ENCODE results near the gene GNAT1.

The GNAT1 gene

DNA sequence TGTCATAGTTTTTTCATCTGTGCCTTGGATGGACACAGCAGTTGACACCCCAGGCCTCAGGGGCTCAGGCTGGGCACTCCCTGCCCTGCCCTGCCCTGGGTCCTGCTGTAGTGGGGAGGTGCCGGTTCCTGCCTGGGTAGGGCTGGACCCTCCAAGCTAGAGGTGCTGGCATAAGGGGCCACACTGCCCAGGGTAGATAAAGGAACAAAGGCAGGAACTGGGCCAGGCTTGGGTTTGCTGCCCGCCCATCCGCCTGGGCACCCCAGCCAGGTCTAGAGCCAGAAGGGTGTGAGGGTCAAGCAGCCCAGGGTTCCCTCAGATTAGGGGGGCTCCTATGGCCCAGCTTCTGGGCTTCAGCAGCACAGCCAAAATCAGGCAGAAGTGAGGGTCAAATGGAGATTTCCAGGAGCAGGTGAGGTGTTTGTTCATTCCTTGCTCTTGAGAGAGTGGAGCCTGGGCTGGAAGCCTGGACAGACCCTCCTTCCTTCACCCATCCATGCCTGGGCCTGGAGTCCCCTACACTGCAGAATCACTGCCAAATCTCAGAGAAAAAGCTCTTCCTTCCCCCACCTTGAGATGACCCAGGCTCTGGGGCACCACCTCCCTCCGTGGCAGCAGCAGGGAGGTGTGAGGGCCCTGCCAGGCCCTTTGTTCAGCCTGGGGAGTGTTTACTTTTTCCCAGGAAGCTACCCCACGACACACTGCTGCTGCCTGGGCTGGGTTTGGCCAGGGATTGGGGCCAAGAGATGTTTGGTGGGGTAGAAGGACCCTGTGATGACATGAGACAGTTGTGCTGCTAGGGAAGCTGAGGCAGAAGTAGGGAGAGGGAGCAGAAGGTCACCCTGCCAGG lies 29.2 kb upstream of the GNAT1 start:
- TF ChIP-seq, protein P1, sequence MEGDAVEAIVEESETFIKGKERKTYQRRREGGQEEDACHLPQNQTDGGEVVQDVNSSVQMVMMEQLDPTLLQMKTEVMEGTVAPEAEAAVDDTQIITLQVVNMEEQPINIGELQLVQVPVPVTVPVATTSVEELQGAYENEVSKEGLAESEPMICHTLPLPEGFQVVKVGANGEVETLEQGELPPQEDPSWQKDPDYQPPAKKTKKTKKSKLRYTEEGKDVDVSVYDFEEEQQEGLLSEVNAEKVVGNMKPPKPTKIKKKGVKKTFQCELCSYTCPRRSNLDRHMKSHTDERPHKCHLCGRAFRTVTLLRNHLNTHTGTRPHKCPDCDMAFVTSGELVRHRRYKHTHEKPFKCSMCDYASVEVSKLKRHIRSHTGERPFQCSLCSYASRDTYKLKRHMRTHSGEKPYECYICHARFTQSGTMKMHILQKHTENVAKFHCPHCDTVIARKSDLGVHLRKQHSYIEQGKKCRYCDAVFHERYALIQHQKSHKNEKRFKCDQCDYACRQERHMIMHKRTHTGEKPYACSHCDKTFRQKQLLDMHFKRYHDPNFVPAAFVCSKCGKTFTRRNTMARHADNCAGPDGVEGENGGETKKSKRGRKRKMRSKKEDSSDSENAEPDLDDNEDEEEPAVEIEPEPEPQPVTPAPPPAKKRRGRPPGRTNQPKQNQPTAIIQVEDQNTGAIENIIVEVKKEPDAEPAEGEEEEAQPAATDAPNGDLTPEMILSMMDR (IDR thresholded peaks at IDR 0.05; ENCODE audit: low read depth, low read length): no peak

DNA sequence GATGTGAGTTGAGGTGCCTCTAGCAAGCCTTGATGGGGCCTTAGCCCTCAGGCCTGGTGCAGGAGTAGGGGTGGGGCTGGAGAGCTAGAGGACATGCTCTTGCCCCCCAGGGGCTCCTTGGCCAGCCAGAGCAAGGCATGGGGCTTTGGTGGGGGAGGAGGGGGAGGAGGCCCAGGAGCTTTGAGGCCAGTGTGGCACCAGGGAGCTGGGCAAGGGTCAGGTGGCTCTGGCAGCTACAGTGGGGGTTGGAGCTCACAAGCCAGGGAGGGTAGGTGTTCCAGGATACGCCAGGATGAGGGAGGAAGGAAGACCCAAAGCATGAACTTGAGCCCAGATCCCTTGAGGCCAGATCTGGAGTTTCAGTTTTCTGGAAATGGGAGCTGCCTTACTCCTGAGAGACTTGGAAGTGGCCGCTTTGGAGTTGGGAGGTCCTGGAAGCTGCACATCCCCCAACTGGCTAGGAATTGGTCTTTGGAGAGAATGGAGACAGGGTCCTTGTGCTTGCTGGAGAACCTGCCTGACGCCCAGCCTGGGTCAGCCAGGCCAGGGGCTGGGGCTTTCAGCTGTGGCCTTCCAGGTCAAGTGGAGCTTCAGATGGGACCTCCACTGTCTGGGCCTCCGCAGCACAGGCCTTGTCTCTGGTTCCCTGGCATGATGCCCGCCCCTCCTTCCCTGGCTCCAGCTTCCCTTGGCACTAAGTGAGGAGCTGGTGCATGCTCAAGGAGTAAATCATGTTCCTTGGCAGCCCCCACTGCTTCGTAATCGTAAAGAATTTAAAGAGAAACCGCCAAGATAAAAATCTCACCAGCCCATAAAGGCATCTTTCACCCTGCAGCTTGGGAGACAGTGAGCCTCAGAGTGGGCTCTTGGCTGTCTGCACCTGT lies 27.6 kb upstream of the GNAT1 start:
- H3K4me3 ChIP-seq (replicated peaks in 1 of 2; ENCODE audit: low read depth in 2 of 2, low read length in 2 of 2): no peak overlapping the region
- peak; percentile 94 for DNase-seq (ENCODE audit: low read depth in 2 of 2)
- TF ChIP-seq, protein P1 (IDR thresholded peaks at IDR 0.05; ENCODE audit: low read depth, low read length): no peak

More for the DNA sequence above, 29.2 kb upstream of the GNAT1 start:
- H3K4me3 ChIP-seq (replicated peaks in 1 of 2; ENCODE audit: low read depth in 2 of 2, low read length in 2 of 2): no peak overlapping the region
- no peak for DNase-seq (ENCODE audit: low read depth in 2 of 2)

GRCh38 chr3:50164481-50164880 lies 26.9 kb upstream of the GNAT1 start:
- no peak for DNase-seq (ENCODE audit: low read depth in 2 of 2)
- TF ChIP-seq, protein P1 (IDR thresholded peaks at IDR 0.05; ENCODE audit: low read depth, low read length): no peak
- no peak overlapping the region for H3K4me3 ChIP-seq (replicated peaks in 1 of 2; ENCODE audit: low read depth in 2 of 2, low read length in 2 of 2)

GRCh38 chr3:50164984-50165909 lies 26.2 kb upstream of the GNAT1 start:
- TF ChIP-seq, protein P1 (IDR thresholded peaks at IDR 0.05; ENCODE audit: low read depth, low read length): no peak
- no peak overlapping the region for H3K4me3 ChIP-seq (replicated peaks in 1 of 2; ENCODE audit: low read depth in 2 of 2, low read length in 2 of 2)
- DNase-seq (ENCODE audit: low read depth in 2 of 2): peak in 1 of 2 donors; percentile 87

DNA sequence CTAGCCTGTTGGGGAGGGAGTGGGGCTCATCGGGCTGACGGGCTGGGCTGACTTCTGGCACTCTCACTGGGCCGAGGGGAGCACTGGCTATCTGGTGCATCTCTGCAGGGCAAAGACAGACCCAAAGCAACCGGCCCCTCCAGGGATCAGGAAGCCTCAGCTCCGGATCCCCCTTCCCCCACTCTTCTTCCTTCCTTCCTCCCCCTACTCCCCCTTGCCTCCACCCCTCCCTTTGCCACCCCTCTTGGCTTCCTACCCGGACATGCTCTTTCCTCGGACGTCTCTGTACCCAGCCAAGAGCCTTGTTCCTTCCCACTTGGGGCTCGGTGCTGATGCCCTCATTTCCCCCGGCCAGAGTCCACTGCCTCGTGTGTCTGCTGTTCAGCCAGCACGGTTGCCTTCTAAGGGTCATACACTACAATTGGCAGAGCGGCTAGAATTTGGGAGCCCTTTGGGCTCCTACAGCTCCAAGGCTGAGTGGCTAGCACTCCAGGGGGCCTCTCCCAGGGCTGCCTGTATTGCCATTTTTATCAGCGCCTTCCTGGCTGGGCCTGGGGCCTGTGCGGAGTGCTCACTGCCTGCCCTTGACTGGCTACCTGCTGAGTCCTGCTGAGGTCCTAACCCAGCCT lies 25.4 kb upstream of the GNAT1 start:
- no peak overlapping the region for H3K4me3 ChIP-seq (replicated peaks in 1 of 2; ENCODE audit: low read depth in 2 of 2, low read length in 2 of 2)
- peak in 1 of 2 donors; percentile 69 for DNase-seq (ENCODE audit: low read depth in 2 of 2)
- TF ChIP-seq, protein P1 (IDR thresholded peaks at IDR 0.05; ENCODE audit: low read depth, low read length): no peak

DNA sequence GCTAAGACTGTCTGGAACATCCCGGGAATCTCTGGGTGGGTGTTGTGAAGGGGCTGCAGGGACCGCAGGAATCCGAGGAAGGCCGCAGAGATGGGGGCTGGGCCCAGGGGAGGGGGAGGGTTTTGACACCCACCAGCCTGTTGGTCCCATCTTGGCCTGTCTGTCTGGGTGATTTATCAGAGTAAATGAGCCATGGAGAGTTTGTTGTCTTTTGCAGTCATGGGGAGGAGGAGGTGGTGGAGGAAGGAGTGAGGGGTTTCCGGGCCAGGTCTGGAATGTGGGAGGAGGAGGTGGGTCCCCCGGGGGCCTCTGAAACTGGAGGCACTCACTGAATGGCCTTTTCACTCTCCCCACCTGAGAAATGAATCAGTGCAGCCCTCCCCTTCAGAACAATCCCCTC lies 24.8 kb upstream of the GNAT1 start:
- H3K4me3 ChIP-seq (replicated peaks in 1 of 2; ENCODE audit: low read depth in 2 of 2, low read length in 2 of 2): no peak overlapping the region
- DNase-seq (ENCODE audit: low read depth in 2 of 2): no peak
- TF ChIP-seq, protein P1 (IDR thresholded peaks at IDR 0.05; ENCODE audit: low read depth, low read length): no peak

Data from cardiac fibroblast (primary cell).